Fibroblast of lung (primary cell): ENCODE results near the gene IGF2.

ENCODE experiments used
- EZH2 ChIP-seq: IDR thresholded peaks from 2 replicates; pipeline ENCODE4 v1.5.1; 2012; ENCODE audit warnings: low read length, control low read depth, mild to moderate bottlenecking; ENCODE audit errors: missing control alignments
- TF ChIP-seq, protein P1 (sequence below), 2 donors: IDR thresholded peaks in 1 of 2; conservative IDR thresholded peaks in 1 of 2; 1 replicate in 1 of 2; 2 replicates in 1 of 2; pipeline ENCODE4 v1.5.1; 2011 to 2012; ENCODE audit warnings: low read length in 2 of 2, control low read depth in 1 of 2, inconsistent platforms in 1 of 2, low read depth in 1 of 2, mild to moderate bottlenecking in 1 of 2

DNA sequence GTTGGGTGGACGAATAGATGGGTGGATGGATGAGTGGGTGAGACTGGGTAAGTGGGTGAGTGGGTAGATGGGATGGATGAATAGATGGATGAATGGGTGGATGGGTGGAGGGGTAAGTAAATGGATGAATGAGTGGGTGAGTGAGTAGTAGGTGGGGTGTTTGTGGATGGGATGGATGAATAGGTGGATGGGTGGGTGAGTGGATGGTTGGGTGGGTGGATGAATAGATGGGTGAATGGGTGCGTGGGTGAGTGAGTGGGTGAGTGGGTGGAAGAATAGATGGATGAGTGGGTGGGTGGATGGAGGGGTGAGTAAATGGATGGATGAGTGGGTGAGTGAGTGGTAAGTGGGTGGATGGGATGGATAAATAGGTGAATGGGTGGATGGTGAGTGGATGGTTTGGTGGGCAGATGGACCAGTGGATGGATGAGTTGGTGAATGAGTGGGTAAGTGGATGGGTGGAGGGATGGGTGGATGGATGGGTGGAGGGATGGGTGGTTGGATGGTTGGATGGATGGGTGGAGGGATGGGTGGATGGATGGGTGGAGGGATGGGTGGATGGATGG, 12.6 kb downstream of the IGF2 start:
- TF ChIP-seq, protein P1, sequence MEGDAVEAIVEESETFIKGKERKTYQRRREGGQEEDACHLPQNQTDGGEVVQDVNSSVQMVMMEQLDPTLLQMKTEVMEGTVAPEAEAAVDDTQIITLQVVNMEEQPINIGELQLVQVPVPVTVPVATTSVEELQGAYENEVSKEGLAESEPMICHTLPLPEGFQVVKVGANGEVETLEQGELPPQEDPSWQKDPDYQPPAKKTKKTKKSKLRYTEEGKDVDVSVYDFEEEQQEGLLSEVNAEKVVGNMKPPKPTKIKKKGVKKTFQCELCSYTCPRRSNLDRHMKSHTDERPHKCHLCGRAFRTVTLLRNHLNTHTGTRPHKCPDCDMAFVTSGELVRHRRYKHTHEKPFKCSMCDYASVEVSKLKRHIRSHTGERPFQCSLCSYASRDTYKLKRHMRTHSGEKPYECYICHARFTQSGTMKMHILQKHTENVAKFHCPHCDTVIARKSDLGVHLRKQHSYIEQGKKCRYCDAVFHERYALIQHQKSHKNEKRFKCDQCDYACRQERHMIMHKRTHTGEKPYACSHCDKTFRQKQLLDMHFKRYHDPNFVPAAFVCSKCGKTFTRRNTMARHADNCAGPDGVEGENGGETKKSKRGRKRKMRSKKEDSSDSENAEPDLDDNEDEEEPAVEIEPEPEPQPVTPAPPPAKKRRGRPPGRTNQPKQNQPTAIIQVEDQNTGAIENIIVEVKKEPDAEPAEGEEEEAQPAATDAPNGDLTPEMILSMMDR (conservative IDR thresholded peaks at IDR 0.05 in 1 of 2, IDR thresholded peaks at IDR 0.05 in 1 of 2; ENCODE audit: low read depth in 1 of 2, low read length in 2 of 2): no peak
- TF ChIP-seq EZH2: no peak
